NT2/D1 (cell line): ENCODE results near the gene KAT5.

Experiments
- SUZ12 ChIP-seq: IDR thresholded peaks from 2 replicates; pipeline ENCODE4 v1.6.1; 2011; ENCODE audit not compliant: insufficient read length, insufficient read depth; ENCODE audit errors: extremely low read depth
- YY1 ChIP-seq: IDR thresholded peaks from 2 replicates; pipeline ENCODE4 v1.6.1; 2011; ENCODE audit not compliant: insufficient read length, insufficient read depth
- ZNF274 ChIP-seq: IDR thresholded peaks from 2 replicates; pipeline ENCODE4 v1.6.1; 2011; ENCODE audit warnings: mild to moderate bottlenecking, low read depth, low read length

DNA sequence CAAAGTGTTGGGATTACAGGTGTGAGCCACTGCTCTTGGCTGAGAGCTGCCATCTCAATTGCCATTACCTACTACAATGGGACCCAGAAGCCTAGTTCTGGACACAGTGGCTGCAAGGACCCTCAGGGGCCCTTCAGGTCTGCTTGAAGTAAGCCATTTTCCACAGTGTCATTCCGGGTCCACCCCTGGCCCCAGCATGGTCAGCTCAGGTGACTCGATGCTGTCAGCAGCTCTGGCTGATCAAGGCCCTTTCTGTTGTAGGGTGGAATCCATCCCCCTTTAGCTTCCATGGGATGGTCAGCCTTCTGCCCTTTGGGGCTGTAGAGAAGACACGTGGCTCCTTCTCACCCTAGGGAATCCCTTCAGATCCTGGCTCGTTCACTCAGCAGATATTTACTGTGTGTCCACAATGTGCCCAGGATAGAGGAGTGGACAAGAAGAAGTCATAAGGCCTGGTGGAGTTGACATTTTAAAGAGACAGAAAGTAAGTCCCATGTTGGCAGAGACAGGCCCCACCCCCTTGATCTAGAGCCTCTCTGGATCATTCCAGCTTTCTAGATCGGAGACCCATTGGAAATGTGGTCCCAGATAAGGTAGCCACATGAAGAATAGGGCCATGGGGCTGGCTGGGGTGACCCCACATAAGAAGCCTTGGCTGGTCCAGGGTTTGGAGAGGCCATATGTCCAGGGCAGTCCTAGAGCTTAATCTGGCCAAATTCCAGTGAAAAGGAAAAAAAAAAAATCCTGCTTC lies 15.1 kb upstream of the KAT5 start:
- no peak for TF ChIP-seq YY1
- no peak for TF ChIP-seq ZNF274
- TF ChIP-seq SUZ12: no peak
